Measurements from ENCODE around the gene ZCWPW1. TPM values are rescaled to one million over a fixed set of nuclear protein-coding genes. Genes with fewer than 3 reads are reported as not detected.

ZCWPW1 gene
- total and polyA plus RNA-seq, 2 of the 13 experiments (the other 11 are each of a cell fraction or from before 2014, with no cell fraction given) = 2.4 to 2.5 TPM

DNA sequence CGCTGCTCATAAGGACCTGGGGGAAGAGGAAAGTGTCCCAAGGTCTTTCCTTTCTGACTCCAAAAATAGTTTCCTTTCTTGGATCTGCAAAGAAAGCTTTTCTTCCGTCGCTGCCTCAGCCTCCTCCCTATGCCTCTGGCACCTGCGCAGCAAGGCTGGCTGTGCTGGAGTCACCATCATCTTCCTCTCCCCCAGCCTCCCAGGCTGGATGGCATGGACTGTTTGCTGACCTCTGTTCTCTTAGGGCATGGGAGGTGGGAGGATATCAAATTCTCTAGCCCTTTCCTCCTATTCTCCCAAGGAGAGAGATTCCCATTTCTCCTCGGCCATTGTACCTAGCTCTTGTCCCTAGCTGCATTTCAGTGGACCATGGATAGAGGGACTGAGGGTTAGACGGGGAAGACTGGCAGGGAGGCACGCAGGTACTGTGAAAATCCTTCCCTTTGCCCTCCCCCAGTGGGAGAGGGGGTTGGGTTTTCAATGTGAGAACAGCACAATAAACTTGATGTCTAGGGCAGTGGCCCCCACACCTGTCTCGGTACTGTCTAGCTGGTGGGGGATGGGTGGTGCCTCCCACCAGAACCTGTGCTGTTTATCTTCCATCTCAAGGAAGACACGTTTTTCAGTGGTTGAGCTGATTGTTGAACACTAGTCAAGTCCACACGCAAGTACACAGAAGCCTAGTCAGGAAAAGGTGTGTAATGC lies 5.2 kb upstream of the ZCWPW1 start:
- TF ChIP-seq, protein P1, sequence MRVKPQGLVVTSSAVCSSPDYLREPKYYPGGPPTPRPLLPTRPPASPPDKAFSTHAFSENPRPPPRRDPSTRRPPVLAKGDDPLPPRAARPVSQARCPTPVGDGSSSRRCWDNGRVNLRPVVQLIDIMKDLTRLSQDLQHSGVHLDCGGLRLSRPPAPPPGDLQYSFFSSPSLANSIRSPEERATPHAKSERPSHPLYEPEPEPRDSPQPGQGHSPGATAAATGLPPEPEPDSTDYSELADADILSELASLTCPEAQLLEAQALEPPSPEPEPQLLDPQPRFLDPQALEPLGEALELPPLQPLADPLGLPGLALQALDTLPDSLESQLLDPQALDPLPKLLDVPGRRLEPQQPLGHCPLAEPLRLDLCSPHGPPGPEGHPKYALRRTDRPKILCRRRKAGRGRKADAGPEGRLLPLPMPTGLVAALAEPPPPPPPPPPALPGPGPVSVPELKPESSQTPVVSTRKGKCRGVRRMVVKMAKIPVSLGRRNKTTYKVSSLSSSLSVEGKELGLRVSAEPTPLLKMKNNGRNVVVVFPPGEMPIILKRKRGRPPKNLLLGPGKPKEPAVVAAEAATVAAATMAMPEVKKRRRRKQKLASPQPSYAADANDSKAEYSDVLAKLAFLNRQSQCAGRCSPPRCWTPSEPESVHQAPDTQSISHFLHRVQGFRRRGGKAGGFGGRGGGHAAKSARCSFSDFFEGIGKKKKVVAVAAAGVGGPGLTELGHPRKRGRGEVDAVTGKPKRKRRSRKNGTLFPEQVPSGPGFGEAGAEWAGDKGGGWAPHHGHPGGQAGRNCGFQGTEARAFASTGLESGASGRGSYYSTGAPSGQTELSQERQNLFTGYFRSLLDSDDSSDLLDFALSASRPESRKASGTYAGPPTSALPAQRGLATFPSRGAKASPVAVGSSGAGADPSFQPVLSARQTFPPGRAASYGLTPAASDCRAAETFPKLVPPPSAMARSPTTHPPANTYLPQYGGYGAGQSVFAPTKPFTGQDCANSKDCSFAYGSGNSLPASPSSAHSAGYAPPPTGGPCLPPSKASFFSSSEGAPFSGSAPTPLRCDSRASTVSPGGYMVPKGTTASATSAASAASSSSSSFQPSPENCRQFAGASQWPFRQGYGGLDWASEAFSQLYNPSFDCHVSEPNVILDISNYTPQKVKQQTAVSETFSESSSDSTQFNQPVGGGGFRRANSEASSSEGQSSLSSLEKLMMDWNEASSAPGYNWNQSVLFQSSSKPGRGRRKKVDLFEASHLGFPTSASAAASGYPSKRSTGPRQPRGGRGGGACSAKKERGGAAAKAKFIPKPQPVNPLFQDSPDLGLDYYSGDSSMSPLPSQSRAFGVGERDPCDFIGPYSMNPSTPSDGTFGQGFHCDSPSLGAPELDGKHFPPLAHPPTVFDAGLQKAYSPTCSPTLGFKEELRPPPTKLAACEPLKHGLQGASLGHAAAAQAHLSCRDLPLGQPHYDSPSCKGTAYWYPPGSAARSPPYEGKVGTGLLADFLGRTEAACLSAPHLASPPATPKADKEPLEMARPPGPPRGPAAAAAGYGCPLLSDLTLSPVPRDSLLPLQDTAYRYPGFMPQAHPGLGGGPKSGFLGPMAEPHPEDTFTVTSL (CRISPR knock-in tag; IDR thresholded peaks at IDR 0.05; ENCODE audit: borderline replicate concordance) = no peak
- TF ChIP-seq POLR2AphosphoS5 (IDR thresholded peaks at IDR 0.05; ENCODE audit: low read depth, low read length) (peak; percentile 17; the same call in 1 of the 2 replicates), SAFB2 (CRISPR knock-in tag; IDR thresholded peaks at IDR 0.05; ENCODE audit: borderline replicate concordance, low read depth) (0 out of 2 replicates have a peak, but pooled peaks have one; percentile 44), RARA (CRISPR knock-in tag; IDR thresholded peaks at IDR 0.05) (no peak), ZBTB14 (CRISPR knock-in tag; IDR thresholded peaks at IDR 0.05) (no peak), ZC3H13 (CRISPR knock-in tag; IDR thresholded peaks at IDR 0.05) (0 out of 2 replicates have a peak, but pooled peaks have one; percentile 37), SSRP1 (CRISPR knock-in tag; IDR thresholded peaks at IDR 0.05) (peak; percentile 94), AKAP8 (CRISPR knock-in tag; IDR thresholded peaks at IDR 0.05) (peak; percentile 32; the same call in 1 of the 2 replicates), PHF20 (CRISPR knock-in tag; IDR thresholded peaks at IDR 0.05) (no peak)
- TF ChIP-seq, protein P2, sequence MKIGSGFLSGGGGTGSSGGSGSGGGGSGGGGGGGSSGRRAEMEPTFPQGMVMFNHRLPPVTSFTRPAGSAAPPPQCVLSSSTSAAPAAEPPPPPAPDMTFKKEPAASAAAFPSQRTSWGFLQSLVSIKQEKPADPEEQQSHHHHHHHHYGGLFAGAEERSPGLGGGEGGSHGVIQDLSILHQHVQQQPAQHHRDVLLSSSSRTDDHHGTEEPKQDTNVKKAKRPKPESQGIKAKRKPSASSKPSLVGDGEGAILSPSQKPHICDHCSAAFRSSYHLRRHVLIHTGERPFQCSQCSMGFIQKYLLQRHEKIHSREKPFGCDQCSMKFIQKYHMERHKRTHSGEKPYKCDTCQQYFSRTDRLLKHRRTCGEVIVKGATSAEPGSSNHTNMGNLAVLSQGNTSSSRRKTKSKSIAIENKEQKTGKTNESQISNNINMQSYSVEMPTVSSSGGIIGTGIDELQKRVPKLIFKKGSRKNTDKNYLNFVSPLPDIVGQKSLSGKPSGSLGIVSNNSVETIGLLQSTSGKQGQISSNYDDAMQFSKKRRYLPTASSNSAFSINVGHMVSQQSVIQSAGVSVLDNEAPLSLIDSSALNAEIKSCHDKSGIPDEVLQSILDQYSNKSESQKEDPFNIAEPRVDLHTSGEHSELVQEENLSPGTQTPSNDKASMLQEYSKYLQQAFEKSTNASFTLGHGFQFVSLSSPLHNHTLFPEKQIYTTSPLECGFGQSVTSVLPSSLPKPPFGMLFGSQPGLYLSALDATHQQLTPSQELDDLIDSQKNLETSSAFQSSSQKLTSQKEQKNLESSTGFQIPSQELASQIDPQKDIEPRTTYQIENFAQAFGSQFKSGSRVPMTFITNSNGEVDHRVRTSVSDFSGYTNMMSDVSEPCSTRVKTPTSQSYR (CRISPR knock-in tag; IDR thresholded peaks at IDR 0.05; ENCODE audit: borderline replicate concordance) = peak; percentile 52; the same call in 1 of the 2 replicates
- TF ChIP-seq, protein P3, sequence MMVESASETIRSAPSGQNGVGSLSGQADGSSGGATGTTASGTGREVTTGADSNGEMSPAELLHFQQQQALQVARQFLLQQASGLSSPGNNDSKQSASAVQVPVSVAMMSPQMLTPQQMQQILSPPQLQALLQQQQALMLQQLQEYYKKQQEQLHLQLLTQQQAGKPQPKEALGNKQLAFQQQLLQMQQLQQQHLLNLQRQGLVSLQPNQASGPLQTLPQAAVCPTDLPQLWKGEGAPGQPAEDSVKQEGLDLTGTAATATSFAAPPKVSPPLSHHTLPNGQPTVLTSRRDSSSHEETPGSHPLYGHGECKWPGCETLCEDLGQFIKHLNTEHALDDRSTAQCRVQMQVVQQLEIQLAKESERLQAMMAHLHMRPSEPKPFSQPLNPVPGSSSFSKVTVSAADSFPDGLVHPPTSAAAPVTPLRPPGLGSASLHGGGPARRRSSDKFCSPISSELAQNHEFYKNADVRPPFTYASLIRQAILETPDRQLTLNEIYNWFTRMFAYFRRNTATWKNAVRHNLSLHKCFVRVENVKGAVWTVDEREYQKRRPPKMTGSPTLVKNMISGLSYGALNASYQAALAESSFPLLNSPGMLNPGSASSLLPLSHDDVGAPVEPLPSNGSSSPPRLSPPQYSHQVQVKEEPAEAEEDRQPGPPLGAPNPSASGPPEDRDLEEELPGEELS (CRISPR knock-in tag; IDR thresholded peaks at IDR 0.05) = 0 out of 2 replicates have a peak, but pooled peaks have one; percentile 20
- no TSS peak for BruUV-seq (replicated peaks)
- peaks cover 37% of the 10 kb centered on the region for H3K79me2 ChIP-seq (ENCODE audit: insufficient read depth, low read length)
- no peak overlapping the region for H3K4me2 ChIP-seq (ENCODE audit: low read depth, low read length)
- H3K4me1 ChIP-seq (ENCODE audit: insufficient read depth, low read length) = peaks cover 66% of the 10 kb centered on the region
- no peak overlapping the region for H2AFZ ChIP-seq (ENCODE audit: low read length)
- in situ Hi-C loops (cut with HindIII; ENCODE audit: extremely low pct_ligation_motif_present, low pct_unique_long_range_greater_than_20kb) = no loop called here
- H4K20me1 ChIP-seq (ENCODE audit: insufficient read depth, low read length) = no peaks in the 10 kb centered on the region; the same call in 1 of the 2 replicates
- WGBS (ENCODE audit: low lambda C conversion rate) = 91% methylated on average over 10 of the region's 10 CpGs
- no peak for FAIRE-seq
- POLR2A ChIA-PET = interaction anchor here (0.7 to 5.0 kb wide), 3 partner anchors 12 to 21 kb away, joined by 3 to 72 read pairs (median 4); no protein-coding TSS in a partner anchor
- no peaks in the 10 kb centered on the region for H3K9me3 ChIP-seq (ENCODE audit: low read length)
- CTCF ChIA-PET (ENCODE audit: low intra/inter-chr PET ratio, low total read pairs) = no interaction called here
- no peak overlapping the region for H3K4me3 ChIP-seq (replicated peaks in 1 of 3; ENCODE audit: insufficient read depth in 1 of 3, low read depth in 2 of 3, low read length in 3 of 3)
- no peak overlapping the region for H3K9ac ChIP-seq (ENCODE audit: insufficient read depth, low read depth, low read length)
- H3K36me3 ChIP-seq (replicated peaks in 1 of 2; ENCODE audit: control insufficient read depth in 1 of 2, insufficient read depth in 2 of 2, low read length in 2 of 2) = peaks cover 5 to 30% of the 10 kb centered on the region in 2 experiments
- no peak for DNase-seq (ENCODE audit: low spot score)
- H3K27me3 ChIP-seq (ENCODE audit: control insufficient read depth in 1 of 2, insufficient read depth in 2 of 2, low read length in 2 of 2) = no peaks in the 10 kb centered on the region; a peak in 1 of 5 replicates
- no peak for ATAC-seq
- no peak overlapping the region for H3K27ac ChIP-seq (ENCODE audit: extremely low read length, insufficient read depth, low read length)
- intact Hi-C loops (cut with micrococcal nuclease; ENCODE audit: unreplicated experiment) = no loop called here

Data from HepG2 (cell line).